Measurements from ENCODE around the gene TM7SF2. TPM values are rescaled to one million over a fixed set of nuclear protein-coding genes. Genes with fewer than 3 reads are reported as not detected.

Gene TM7SF2
- total RNA-seq, 6 experiments from 2014 or later, result 25.6 to 112 (median 37.8) TPM

DNA sequence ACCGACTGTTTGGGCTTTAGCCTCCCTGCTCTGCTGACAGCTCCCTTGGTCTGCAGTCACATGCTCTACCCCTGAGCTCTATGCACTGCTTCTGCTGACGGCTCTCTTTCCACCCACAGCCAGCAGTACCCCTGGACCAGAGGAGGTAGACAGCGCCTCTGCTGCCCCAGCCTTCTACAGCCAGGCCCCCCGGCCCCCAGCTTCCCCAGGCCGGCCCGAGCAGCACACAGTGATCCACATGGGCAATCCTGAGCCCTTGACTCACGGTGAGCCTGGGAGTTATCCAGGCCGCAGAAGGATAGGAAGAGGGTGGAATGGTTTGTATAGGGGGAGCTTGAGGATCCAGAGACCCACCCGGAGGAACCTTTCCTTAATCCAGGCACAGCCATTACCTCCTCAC lies 24.9 kb upstream of the TM7SF2 start:
- DNase-seq (no peak), ATAC-seq (no peak)
- intact Hi-C loops (cut with DNase I), result no loop called here
- TF ChIP-seq, protein P1, sequence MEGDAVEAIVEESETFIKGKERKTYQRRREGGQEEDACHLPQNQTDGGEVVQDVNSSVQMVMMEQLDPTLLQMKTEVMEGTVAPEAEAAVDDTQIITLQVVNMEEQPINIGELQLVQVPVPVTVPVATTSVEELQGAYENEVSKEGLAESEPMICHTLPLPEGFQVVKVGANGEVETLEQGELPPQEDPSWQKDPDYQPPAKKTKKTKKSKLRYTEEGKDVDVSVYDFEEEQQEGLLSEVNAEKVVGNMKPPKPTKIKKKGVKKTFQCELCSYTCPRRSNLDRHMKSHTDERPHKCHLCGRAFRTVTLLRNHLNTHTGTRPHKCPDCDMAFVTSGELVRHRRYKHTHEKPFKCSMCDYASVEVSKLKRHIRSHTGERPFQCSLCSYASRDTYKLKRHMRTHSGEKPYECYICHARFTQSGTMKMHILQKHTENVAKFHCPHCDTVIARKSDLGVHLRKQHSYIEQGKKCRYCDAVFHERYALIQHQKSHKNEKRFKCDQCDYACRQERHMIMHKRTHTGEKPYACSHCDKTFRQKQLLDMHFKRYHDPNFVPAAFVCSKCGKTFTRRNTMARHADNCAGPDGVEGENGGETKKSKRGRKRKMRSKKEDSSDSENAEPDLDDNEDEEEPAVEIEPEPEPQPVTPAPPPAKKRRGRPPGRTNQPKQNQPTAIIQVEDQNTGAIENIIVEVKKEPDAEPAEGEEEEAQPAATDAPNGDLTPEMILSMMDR (IDR thresholded peaks at IDR 0.05), result no peak
- TF ChIP-seq POLR2A (IDR thresholded peaks at IDR 0.05), result no peak
- WGBS (ENCODE audit: insufficient coverage, low coverage, low lambda C conversion rate, missing lambda C conversion rate), result 100% methylated on average over 3 of the region's 9 CpGs
- Histone ChIP-seq H3K27me3 (no peaks in the 10 kb centered on the region), H3K36me3 (peaks cover 0 to 23% (median 7%) of the 10 kb centered on the region in 4 donors), H3K9me3 (no peaks in the 10 kb centered on the region), H3K27ac (no peak overlapping the region), H3K4me1 (peaks cover 0 to 16% (median 4%) of the 10 kb centered on the region in 4 donors), H3K4me3 (no peak overlapping the region)

DNA sequence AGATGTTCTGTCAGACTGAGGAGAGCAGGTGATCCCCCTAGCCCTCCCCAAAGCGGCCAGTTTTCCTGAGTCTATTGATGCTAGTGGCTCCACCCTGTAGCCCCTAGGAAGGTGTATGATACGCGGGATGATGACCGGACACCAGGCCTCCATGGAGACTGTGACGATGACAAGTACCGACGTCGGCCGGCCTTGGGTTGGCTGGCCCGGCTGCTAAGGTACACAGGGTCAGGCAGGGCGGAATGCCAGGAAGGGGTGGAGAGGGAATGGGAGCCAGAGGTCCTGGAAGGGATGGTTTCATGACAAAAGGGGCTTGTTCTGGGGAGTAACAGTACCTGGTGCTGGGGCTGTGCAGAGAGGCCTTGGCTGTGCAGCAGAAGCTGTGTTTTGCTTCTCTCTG lies 24.5 kb upstream of the TM7SF2 start:
- 79% methylated on average over 6 of the region's 11 CpGs for WGBS (ENCODE audit: insufficient coverage, low coverage, low lambda C conversion rate, missing lambda C conversion rate)
- Histone ChIP-seq H3K9me3 (no peaks in the 10 kb centered on the region), H3K27me3 (no peaks in the 10 kb centered on the region), H3K36me3 (peaks cover 0 to 23% (median 7%) of the 10 kb centered on the region in 4 donors), H3K4me1 (peaks cover 0 to 16% (median 4%) of the 10 kb centered on the region in 4 donors), H3K27ac (no peak overlapping the region), H3K4me3 (no peak overlapping the region)
- DNase-seq (no peak), ATAC-seq (no peak)
- TF ChIP-seq, protein P1 (IDR thresholded peaks at IDR 0.05), result no peak
- no peak for TF ChIP-seq POLR2A (IDR thresholded peaks at IDR 0.05)
- intact Hi-C loops (cut with DNase I), result no loop called here

DNA sequence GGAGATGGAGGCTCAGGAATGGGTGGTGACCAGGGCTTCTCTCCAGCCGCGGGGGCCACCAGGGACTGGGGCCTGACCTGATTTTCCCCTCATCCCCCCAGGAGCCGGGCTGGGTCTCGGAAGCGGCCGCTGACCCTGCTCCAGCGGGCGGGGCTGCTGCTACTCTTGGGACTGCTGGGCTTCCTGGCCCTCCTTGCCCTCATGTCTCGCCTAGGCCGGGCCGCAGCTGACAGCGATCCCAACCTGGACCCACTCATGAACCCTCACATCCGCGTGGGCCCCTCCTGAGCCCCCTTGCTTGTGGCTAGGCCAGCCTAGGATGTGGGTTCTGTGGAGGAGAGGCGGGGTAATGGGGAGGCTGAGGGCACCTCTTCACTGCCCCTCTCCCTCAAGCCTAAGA lies 23.8 kb upstream of the TM7SF2 start:
- Histone ChIP-seq H3K27ac (no peak overlapping the region), H3K36me3 (peaks cover 0 to 23% (median 7%) of the 10 kb centered on the region in 4 donors), H3K27me3 (no peaks in the 10 kb centered on the region), H3K4me1 (peaks cover 0 to 16% (median 4%) of the 10 kb centered on the region in 4 donors), H3K4me3 (no peak overlapping the region), H3K9me3 (no peaks in the 10 kb centered on the region)
- 96% methylated on average over 4 of the region's 15 CpGs for WGBS (ENCODE audit: insufficient coverage, low coverage, low lambda C conversion rate, missing lambda C conversion rate)
- DNase-seq (no peak), ATAC-seq (no peak)
- intact Hi-C loops (cut with DNase I), result no loop called here
- no peak for TF ChIP-seq POLR2A (IDR thresholded peaks at IDR 0.05)
- TF ChIP-seq, protein P1 (IDR thresholded peaks at IDR 0.05), result no peak

DNA sequence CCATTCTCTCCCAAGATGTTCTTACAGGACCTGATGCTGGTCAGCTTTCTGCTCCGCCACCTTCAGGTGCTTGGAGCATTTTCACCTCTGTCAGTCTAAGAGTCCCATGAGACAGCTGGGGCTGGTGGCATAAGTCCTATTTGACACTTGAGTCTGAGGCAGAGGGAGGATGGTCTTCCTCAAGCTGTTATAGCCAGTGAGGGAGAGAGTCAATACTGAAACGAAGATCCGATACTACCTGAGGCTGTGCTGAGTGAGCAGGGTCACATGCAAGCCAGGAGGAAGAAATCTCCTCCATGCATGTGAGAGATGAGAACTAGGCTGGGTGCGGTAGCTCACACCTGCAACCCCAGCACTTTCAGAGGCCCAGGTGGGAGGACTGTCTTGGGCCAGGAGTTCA lies 22.1 kb upstream of the TM7SF2 start:
- Histone ChIP-seq H3K36me3 (peaks cover 0 to 23% (median 7%) of the 10 kb centered on the region in 4 donors), H3K27me3 (no peaks in the 10 kb centered on the region), H3K27ac (no peak overlapping the region), H3K4me1 (peaks cover 0 to 9% (median 3%) of the 10 kb centered on the region in 4 donors), H3K9me3 (no peaks in the 10 kb centered on the region), H3K4me3 (no peak overlapping the region)
- 89% methylated on average over 3 of the region's 4 CpGs for WGBS (ENCODE audit: insufficient coverage, low coverage, low lambda C conversion rate, missing lambda C conversion rate)
- no peak for DNase-seq
- ATAC-seq, result no peak
- TF ChIP-seq, protein P1 (IDR thresholded peaks at IDR 0.05), result no peak
- TF ChIP-seq POLR2A (IDR thresholded peaks at IDR 0.05), result no peak
- intact Hi-C loops (cut with DNase I), result no loop called here

DNA sequence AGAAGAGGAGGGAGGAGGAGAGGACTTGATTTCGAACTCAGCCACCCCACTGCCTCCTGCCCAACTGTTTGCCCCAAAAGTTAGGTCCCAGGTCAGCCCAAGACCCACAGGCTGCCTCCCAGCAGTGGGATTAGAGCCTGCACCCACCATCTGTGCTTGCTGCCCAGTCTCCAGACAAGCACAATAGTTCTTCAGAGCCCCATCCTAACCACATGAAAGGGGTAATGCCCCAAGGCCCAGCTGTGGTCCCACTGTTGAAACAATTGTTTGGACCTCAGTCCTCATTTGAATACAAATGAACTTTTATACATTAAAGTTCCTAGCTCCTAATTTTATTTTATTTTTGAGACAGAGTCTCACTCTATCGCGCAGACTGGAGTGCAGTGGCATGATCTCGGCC lies 21.0 kb upstream of the TM7SF2 start:
- no peaks in the 10 kb centered on the region for H3K27me3 ChIP-seq
- WGBS (ENCODE audit: insufficient coverage, low coverage, low lambda C conversion rate, missing lambda C conversion rate), result 98% methylated on average over 4 of the region's 4 CpGs
- peaks cover 0 to 2% (median 0%) of the 10 kb centered on the region in 4 donors for H3K4me1 ChIP-seq
- ATAC-seq, result no peak
- TF ChIP-seq, protein P1 (IDR thresholded peaks at IDR 0.05), result no peak
- TF ChIP-seq POLR2A (IDR thresholded peaks at IDR 0.05), result no peak
- no peak for DNase-seq
- peaks cover 0 to 18% (median 7%) of the 10 kb centered on the region in 4 donors for H3K36me3 ChIP-seq
- H3K27ac ChIP-seq, result no peak overlapping the region
- no peaks in the 10 kb centered on the region for H3K9me3 ChIP-seq
- no peak overlapping the region for H3K4me3 ChIP-seq
- intact Hi-C loops (cut with DNase I), result no loop called here

Data from right lobe of liver (tissue), 6 donors.